Right forelimb (tissue), 1 donor: ENCODE data around the gene KLHL30.

ENCODE experiments used
- DNase-seq: peaks from one replicate; pipeline ENCODE4 v3.0.0-alpha.2; 2018

The KLHL30 gene

DNA sequence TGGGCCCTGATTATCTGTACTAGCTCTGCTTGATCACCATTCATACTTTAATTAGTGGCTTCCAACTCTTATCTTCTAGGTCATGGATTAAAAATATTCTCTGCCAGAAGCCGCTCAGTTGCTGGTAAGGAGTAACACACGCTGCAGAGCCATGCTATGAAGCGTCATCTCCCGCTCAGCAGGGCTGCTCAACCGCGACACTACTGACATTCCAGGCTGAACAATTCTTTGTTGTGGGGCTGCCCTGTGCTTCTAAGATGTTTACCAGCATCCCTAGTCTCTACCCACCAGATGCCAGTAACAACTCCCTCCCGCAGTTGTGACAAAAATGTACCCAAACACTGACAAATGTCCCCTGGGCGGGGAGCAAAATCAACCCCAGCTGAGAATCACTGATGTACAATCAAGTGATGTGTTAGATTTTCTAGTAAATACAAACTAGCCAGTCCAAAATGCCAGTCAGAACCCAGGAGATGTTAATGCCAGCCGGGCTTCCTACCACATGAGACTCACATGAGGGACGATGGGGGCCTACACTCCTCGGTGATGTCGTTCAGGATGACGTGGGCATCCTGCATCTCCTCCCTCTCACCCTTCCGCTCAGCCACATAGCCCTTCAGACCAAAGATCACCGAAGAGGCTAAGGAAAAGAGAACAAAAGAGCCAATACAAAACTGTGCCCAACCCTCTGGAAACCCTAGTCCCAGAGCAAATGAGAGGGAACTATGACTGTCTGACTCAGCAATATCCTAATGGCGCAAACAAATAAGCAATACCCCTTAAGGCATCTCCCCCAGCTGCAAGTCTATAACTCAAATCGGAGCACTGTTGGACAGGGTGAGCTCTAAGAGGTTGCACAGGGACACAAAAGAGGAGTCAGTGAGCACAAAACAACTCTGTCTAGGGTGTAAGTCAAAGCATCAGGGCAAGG, 49.4 kb downstream of the KLHL30 start:
- DNase-seq, result no peak

- DNase-seq, result no peak
These were observed 52.0 kb downstream of the KLHL30 start for GRCh38 chr2:238190445-238190844.
